Measurements from ENCODE around the gene APBA1. TPM values are rescaled to one million over a fixed set of nuclear protein-coding genes. Genes with fewer than 3 reads are reported as not detected.

Gene APBA1
- total and polyA plus RNA-seq, 4 donors, result 0.95 to 8.1 (median 2.8) TPM

GRCh38 chr9:69603656-69604055 lies 68.5 kb downstream of the APBA1 start:
- Histone ChIP-seq H3K27me3 (ENCODE audit: control insufficient read depth in 3 of 3, insufficient read depth in 3 of 3, low read length in 2 of 3) (no peaks in the 10 kb centered on the region), H3K27ac (ENCODE audit: low read depth in 1 of 2, low read length in 1 of 2) (no peak overlapping the region), H3K9me3 (ENCODE audit: control insufficient read depth in 4 of 4, insufficient read depth in 3 of 4, low read length in 3 of 4) (no peaks in the 10 kb centered on the region), H3K4me3 (no peak overlapping the region), H3K36me3 (ENCODE audit: control insufficient read depth in 4 of 4, insufficient read depth in 4 of 4, low read length in 4 of 4) (no peaks in the 10 kb centered on the region), H3K4me1 (ENCODE audit: control insufficient read depth in 5 of 5, insufficient read depth in 5 of 5, low read length in 5 of 5) (peaks cover 0 to 13% (median 3%) of the 10 kb centered on the region in 5 donors), H3K9ac (ENCODE audit: insufficient read depth in 1 of 2, low read length in 2 of 2) (no peak overlapping the region)
- no peak for DNase-seq
- no peak for TF ChIP-seq CTCF (IDR thresholded peaks at IDR 0.05; ENCODE audit: control extremely low read depth, extremely low read depth)
- WGBS, 2 donors, result 92 to 93% methylated on average over 5 of the region's 5 CpGs
- ATAC-seq (ENCODE audit: insufficient read depth, low FRiP score), result no peak

GRCh38 chr9:69602773-69603172 lies 69.4 kb downstream of the APBA1 start:
- Histone ChIP-seq H3K4me3 (no peak overlapping the region), H3K36me3 (ENCODE audit: control insufficient read depth in 4 of 4, insufficient read depth in 4 of 4, low read length in 4 of 4) (no peaks in the 10 kb centered on the region), H3K27ac (ENCODE audit: low read depth in 1 of 2, low read length in 1 of 2) (no peak overlapping the region), H3K4me1 (ENCODE audit: control insufficient read depth in 5 of 5, insufficient read depth in 5 of 5, low read length in 5 of 5) (peaks cover 0 to 13% (median 3%) of the 10 kb centered on the region in 5 donors), H3K27me3 (ENCODE audit: control insufficient read depth in 3 of 3, insufficient read depth in 3 of 3, low read length in 2 of 3) (no peaks in the 10 kb centered on the region), H3K9me3 (ENCODE audit: control insufficient read depth in 4 of 4, insufficient read depth in 3 of 4, low read length in 3 of 4) (no peaks in the 10 kb centered on the region), H3K9ac (ENCODE audit: insufficient read depth in 1 of 2, low read length in 2 of 2) (no peak overlapping the region)
- WGBS, 2 donors, result 65 to 86% methylated on average over 1 of the region's 1 CpG
- ATAC-seq (ENCODE audit: insufficient read depth, low FRiP score) (no peak), DNase-seq (peak in 2 of 3 donors; percentile 42 to 44)
- TF ChIP-seq CTCF (IDR thresholded peaks at IDR 0.05; ENCODE audit: control extremely low read depth, extremely low read depth), result no peak

- Histone ChIP-seq H3K36me3 (ENCODE audit: control insufficient read depth in 4 of 4, insufficient read depth in 4 of 4, low read length in 4 of 4) (no peaks in the 10 kb centered on the region), H3K27me3 (ENCODE audit: control insufficient read depth in 3 of 3, insufficient read depth in 3 of 3, low read length in 2 of 3) (no peaks in the 10 kb centered on the region), H3K9me3 (ENCODE audit: control insufficient read depth in 4 of 4, insufficient read depth in 3 of 4, low read length in 3 of 4) (no peaks in the 10 kb centered on the region), H3K4me1 (ENCODE audit: control insufficient read depth in 5 of 5, insufficient read depth in 5 of 5, low read length in 5 of 5) (peaks cover 0 to 13% (median 3%) of the 10 kb centered on the region in 5 donors), H3K9ac (ENCODE audit: insufficient read depth in 1 of 2, low read length in 2 of 2) (no peak overlapping the region), H3K27ac (ENCODE audit: low read depth in 1 of 2, low read length in 1 of 2) (no peak overlapping the region), H3K4me3 (no peak overlapping the region)
- TF ChIP-seq CTCF (IDR thresholded peaks at IDR 0.05; ENCODE audit: control extremely low read depth, extremely low read depth), result no peak
- ATAC-seq (ENCODE audit: insufficient read depth, low FRiP score) (no peak), DNase-seq (no peak)
- WGBS, 2 donors, result 35 to 44% methylated on average over 1 of the region's 1 CpG
Measured at GRCh38 chr9:69601698-69602097, 70.5 kb downstream of the APBA1 start.
